ENCODE data around the gene GFRA1.

- TF ChIP-seq CTCF (IDR thresholded peaks at IDR 0.05): no peak
- no peak for TF ChIP-seq POLR2A (IDR thresholded peaks at IDR 0.05)
- no peak for TF ChIP-seq POLR2AphosphoS5 (IDR thresholded peaks at IDR 0.05)
These were observed 39.8 kb downstream of the GFRA1 start for GRCh38 chr10:116233230-116233629.
